Chondrocyte (in vitro differentiated cells): Measurements from ENCODE around the gene PRIM1. TPM values are rescaled to one million over a fixed set of nuclear protein-coding genes. Genes with fewer than 3 reads are reported as not detected.
"Not testable (repeated sequence)": the region's sequence is repeated elsewhere in the genome, so short reads cannot be mapped to it uniquely, and the experiment has no call there.

Source experiments
- DNase-seq: peaks from one replicate; pipeline ENCODE4 v3.0.0; 2021; ENCODE audit warnings: mixed read lengths, low spot score
- H3K27ac Mint-ChIP-seq: one replicate; pipeline ENCODE4 v1.8.0; 2021; ENCODE audit warnings: mild to moderate bottlenecking, moderate library complexity, mixed read lengths; ENCODE audit not compliant: unreplicated experiment
- H3K27me3 Mint-ChIP-seq: 2 replicates; pipeline ENCODE4 v1.8.0; 2021; ENCODE audit warnings: low read depth, mixed read lengths
- H3K36me3 Mint-ChIP-seq: 2 replicates; pipeline ENCODE4 v1.8.0; 2021; ENCODE audit warnings: low read depth, mixed read lengths
- H3K4me1 Mint-ChIP-seq: 2 replicates; pipeline ENCODE4 v1.8.0; 2021; ENCODE audit warnings: low read depth, mild to moderate bottlenecking, mixed read lengths
- H3K4me3 Mint-ChIP-seq: one replicate; pipeline ENCODE4 v1.8.0; 2021; ENCODE audit warnings: mild to moderate bottlenecking, moderate library complexity, mixed read lengths; ENCODE audit not compliant: unreplicated experiment
- H3K9me3 Mint-ChIP-seq: 2 replicates; pipeline ENCODE4 v1.8.0; 2021; ENCODE audit warnings: low read depth, mixed read lengths
- CTCF ChIP-seq: fragments of 200-600 bp; sonication (generic); IDR thresholded peaks from 2 replicates; pipeline ENCODE4 v1.5.0; 2021; ENCODE audit warnings: antibody characterized with exemption, mild to moderate bottlenecking, moderate library complexity
- total RNA-seq: library from RNA; stranded (reverse); gene quantifications from 3 replicates; pipeline ENCODE4 v1.2.1, GENCODE V29; 2021

The PRIM1 gene
- total RNA-seq, 1 donor from 2014 or later, result 3.5 TPM

GRCh38 chr12:56759263-56759908 is 7.3 kb upstream of the PRIM1 start:
- TF ChIP-seq CTCF, result no peak
- Mint-ChIP-seq H3K27ac (no peak overlapping the region), H3K9me3 (peaks cover 5% of the 10 kb centered on the region), H3K27me3 (peaks cover 3% of the 10 kb centered on the region), H3K36me3 (peaks cover 3% of the 10 kb centered on the region), H3K4me3 (no peak overlapping the region), H3K4me1 (peaks cover 8% of the 10 kb centered on the region)
- DNase-seq, result no peak

- Mint-ChIP-seq H3K4me1 (peaks cover 5% of the 10 kb centered on the region), H3K27ac (no peak overlapping the region), H3K36me3 (peaks cover 3% of the 10 kb centered on the region), H3K9me3 (peaks cover 5% of the 10 kb centered on the region), H3K4me3 (no peak overlapping the region), H3K27me3 (peaks cover 3% of the 10 kb centered on the region)
- no peak for DNase-seq
- no peak for TF ChIP-seq CTCF
These were observed 6.7 kb upstream of the PRIM1 start for GRCh38 chr12:56758728-56759262.

- not testable (repeated sequence) for H3K27me3 Mint-ChIP-seq, H3K4me3 Mint-ChIP-seq, H3K4me1 Mint-ChIP-seq, H3K27ac Mint-ChIP-seq, DNase-seq, H3K9me3 Mint-ChIP-seq, H3K36me3 Mint-ChIP-seq
These were observed 5.8 kb upstream of the PRIM1 start for GRCh38 chr12:56757971-56758370.

- H3K27me3 Mint-ChIP-seq, result no peaks in the 10 kb centered on the region
- DNase-seq, result no peak
- peaks cover 11% of the 10 kb centered on the region for H3K4me1 Mint-ChIP-seq
- no peak for TF ChIP-seq CTCF
- no peak overlapping the region for H3K4me3 Mint-ChIP-seq
- H3K9me3 Mint-ChIP-seq, result peaks cover under 1% of the 10 kb centered on the region
- H3K27ac Mint-ChIP-seq, result no peak overlapping the region
- H3K36me3 Mint-ChIP-seq, result no peaks in the 10 kb centered on the region
These were observed 1.4 kb upstream of the PRIM1 start for GRCh38 chr12:56753566-56753965.

- H3K9me3 Mint-ChIP-seq, H3K4me3 Mint-ChIP-seq, H3K36me3 Mint-ChIP-seq, H3K27me3 Mint-ChIP-seq, DNase-seq, H3K27ac Mint-ChIP-seq: not testable (repeated sequence)
- peaks cover 11% of the 10 kb centered on the region for H3K4me1 Mint-ChIP-seq
These were observed 1.5 kb downstream of the PRIM1 start for GRCh38 chr12:56750596-56750995.

GRCh38 chr12:56749853-56750252 is 2.3 kb downstream of the PRIM1 start:
- Mint-ChIP-seq H3K4me3 (no peak overlapping the region), H3K9me3 (no peaks in the 10 kb centered on the region), H3K27ac (no peak overlapping the region), H3K36me3 (peaks cover 4% of the 10 kb centered on the region), H3K27me3 (no peaks in the 10 kb centered on the region), H3K4me1 (peaks cover 11% of the 10 kb centered on the region)
- TF ChIP-seq CTCF, result no peak
- DNase-seq, result no peak
